Activated naive CD4-positive, alpha-beta T cell treated with anti-CD3 and anti-CD28 coated beads, Interleukin-2, amount 50 U/mL, for 16 hours (primary cell): ENCODE measurements around the gene ATR.

ENCODE experiments used
- DNase-seq: peaks from one replicate; pipeline ENCODE4 v3.0.0-alpha.2; 2020

ATR gene

DNA sequence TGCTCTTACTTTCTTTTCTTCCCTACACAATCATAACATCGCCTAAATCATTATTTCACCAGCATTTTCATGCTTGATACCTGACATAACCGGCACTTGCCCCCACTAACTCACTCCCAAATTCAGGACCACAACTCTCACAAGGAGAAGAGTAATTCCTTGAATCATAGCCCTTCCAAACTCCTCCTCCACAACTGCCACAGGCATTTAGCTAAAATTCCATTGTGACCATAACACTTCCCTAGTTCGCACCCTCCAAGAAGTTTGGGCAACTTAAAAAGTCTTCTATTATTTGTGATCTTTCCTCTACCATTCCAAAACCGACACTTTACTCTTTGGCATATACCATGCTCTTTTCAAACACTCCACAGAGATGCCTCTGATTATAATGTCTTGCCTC, 71.3 kb downstream of the ATR start:
- DNase-seq: no peak

DNA sequence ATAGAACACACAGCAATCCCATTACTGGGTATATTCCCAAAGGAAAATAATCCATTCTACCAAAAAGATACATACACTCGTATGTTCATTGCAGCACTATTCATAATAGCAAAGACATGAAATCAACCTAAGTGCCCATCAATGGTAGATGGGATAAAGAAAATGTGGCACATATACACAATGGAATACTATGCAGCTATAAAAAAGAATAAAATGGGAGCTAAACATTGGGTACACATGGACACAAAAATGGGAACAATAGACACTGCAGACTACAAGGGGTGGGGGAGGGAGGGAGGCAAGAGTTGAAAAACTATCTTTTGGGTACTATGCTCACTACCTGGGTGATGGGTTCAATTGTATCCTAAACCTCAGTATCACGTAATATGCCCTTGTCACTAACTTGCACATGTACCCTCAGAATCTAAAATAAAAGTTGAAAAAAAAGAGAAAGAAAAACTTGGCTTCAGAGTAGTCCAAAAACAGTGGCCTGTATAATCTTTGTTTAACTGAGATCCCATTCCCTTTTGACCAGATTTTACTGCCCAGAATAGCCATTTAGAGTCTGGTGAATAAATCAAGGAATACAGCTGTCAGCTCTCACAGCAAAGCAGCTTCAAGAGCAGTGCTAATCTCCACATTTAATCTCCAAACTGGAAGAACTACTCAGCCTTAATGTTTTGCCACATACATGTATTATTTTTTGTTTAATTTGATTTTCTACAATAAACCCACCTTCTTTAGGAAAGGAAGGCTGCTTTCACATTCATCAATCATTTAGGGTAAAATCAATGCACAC, 76.1 kb downstream of the ATR start:
- no peak for DNase-seq

DNA sequence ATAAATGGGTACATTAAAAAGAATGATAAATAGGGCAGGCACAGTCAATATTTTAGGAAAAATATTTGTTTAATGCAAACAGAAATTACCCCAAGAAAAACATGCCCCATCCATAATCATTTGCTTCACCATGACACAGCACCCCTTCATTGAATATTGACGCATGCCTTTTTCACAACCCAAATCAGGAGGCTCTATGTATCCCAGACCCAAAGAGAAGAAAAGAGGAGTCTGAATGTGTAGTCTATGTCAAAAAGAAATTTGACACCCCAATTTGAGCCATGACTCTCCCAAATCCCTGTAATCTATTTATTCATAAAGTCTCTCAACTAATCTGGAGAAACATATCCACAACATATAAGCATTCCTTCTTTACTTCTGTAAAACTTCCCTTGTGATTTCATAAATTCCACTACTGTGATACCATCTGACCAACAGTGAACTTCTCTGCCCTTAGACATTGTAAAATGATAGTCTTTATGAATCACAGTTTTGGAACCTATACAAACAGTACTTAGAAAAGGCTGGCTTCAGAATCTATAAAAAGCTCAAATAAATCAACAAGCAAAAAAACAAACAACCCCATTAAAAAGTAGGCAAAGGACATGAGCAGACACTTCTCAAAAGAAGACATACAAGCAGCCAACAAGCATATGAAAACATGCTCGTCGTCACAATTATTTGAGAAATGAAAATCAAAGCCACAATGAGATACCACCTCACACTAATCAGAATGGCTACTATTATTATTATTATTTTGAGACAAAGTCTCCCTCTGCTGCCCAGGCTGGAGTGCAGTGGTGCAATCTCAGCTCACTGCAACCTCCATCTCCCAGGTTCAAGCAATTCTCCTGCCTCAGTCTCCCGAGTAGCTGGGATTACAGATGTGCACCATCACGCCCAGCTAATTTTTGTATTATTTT, 77.3 kb downstream of the ATR start:
- no peak for DNase-seq

DNA sequence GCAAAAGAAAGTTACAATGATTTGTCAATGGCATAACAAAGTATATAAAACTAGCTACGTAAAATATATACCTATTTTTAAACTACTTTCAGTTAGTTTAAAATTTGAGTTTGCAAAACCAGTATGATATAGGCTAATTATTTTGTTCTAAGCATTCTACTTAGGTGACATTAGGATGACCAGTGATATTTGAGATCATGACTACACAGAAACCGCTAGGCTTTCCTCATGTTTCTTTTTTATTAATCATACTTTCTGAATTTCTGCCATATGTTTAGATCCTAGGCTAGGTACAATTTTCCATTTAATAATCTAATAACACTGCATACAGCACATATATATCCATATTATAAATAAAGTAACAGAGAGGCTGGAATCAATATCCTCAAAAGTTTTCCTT, 78.3 kb downstream of the ATR start:
- DNase-seq: no peak

DNA sequence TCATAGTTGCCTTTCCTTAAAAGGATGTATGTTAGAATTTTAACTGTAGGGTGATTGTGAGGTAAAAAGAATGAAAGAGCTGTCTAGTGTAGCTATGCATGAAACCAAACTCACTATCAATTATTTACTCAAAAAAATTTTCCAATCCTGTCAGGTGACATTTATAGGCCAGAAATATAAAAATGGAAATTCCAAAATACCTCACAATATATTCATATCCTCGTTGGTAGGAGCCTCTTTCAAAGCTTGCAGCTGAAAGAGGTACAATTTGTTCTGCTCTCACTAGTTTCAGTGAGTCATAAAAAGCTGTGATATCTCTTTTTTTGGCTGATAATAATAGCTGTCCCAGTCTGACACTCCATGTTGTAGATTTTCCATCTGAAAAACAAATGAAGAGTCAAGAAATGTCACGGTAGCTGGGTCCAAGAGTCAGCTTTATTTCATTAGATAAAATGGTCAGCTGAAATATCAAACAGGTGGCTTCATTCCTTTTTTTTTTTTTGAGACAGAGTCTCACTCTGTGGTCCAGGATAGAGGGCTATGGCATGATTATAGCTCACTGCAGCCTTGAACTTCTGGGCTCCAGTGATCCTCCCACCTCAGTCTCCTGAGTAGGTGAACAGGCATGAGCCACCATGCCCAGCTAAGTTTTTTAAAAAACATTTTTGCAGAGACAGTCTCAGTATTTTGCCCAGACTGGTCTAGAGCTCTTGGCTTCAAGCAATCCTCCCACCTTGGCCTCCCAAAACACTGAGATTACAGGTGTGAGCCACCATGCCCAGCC, 79.9 kb downstream of the ATR start:
- no peak for DNase-seq

DNA sequence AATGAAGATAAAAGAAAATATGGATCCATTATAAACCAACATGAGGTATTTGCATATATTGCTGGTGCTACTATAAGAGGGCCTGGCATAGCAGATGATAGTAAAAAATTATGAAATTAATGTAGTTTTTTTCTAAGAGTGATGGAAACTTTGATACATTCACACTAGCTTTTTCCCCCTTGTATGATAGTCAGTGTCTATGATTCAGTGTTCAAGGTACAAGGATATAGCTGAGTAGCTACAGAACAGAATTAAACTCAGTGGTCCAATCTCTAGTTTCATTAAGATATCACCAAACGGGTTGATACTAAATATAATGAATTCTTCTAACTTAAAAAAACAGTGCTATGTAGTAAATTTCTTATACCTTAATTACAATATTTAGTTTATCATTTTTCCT, 80.8 kb downstream of the ATR start:
- DNase-seq: no peak

DNA sequence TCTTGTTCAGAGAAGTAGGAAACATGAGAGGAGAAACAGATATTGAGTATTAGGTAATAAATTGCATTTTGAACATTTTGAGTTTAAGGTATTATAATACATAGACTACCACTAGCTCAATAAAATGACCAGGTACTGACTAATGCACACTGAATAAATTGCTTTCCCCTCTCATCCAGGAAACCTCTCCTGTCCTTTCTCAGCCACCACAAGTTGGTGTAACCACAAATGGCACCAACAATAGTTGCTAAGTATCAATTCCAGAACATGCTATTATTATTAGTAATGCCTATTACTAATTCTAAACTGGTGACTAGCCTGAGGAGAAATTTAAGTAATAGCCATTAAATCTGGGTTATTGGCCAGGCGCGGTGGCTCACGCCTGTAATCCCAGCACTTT, 83.4 kb downstream of the ATR start:
- DNase-seq: no peak

DNA sequence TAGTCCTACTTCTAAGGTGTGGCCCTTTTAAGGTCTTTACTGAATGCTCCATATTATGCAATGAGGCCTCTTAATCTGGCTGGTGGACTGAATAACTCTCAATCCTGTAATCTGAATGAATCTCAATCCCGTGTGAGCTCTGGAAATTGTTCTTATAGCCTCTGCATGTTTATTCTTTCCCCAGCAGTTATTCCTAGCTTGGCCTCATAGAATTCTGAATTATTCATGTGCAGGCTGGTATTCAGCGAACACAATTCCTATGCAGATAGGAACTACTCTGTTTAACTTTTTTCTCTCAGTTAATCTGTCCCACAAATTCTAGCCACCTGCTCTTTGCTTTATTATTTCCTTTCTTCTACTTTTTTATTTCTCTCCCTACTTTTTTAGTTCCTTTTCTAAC, 86.3 kb downstream of the ATR start:
- no peak for DNase-seq

DNA sequence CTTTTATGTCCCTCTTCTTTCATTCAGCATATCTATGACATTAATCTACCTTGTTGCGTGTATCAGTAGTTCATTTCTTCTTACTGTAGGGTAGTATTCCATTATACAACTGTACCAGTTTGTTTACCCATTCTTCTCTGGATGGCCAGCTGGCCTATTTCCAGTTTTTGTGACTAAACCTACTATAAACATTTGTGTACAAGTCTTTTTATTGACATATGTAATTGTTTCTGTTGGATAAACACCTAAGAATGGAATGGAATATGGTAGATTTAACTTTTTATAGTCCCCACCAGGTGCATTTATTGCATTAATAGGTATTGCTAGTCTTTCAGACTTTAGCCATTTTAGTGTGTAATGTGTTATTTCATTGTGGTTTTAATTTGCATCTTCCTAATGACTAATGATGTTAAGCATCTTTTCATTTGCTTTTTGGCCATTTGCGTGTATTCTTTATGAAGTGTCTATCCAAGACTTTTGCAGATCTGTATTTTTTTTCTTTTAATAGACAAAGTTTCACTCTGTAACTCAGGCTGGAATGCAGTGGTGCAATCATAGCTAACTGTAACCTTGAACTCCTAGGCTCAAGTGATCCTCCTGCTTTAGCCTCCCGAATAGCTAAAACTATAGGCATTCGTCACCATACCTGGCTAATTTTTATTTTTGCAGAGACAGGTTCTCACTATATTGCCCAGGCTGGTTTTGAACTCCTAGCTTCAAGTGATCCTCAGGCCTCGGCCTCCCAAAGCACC, 88.8 kb downstream of the ATR start:
- no peak for DNase-seq

DNA sequence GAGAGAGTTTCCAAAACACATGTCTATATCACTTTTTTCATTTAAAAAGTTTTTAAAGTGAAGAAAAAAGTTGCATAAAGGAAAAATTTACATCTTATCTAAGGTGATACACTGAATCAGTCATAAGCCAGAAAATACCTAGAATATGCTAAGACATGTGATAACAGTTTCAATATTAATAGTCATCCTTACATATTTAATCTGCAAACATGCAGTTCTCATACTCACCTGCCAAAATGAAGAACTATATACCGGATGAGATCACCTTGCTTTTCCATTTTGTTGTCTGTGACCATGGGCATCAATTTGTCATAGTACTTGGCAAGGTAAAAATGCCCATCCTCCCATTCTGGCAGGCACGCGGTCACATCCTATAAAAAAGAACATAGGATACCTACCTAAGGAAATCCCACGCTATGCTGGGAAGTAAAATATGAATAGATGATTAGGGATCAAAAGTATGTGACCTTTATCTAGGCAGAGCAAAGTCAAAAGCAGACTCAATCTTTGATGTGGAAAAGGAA, 93.6 kb downstream of the ATR start:
- DNase-seq: no peak

DNA sequence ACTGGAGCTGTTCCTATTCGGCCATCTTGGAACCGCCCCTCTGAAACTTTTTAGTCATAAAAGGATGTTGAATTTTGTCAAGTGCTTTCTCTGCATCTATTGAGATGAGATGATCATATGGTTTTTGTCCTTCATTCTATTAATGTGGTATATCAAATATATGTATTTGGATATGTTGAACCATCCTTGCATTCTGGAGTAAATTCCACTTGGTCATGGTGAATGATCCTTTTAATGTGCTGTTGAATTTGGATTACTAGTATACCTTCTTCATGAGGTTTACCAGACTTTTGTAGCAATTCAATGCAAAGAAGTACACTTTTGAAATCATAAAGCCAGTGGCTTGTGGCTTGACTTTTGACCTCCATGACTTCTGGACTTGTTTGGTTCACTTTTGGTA, 97.3 kb downstream of the ATR start:
- no peak for DNase-seq

DNA sequence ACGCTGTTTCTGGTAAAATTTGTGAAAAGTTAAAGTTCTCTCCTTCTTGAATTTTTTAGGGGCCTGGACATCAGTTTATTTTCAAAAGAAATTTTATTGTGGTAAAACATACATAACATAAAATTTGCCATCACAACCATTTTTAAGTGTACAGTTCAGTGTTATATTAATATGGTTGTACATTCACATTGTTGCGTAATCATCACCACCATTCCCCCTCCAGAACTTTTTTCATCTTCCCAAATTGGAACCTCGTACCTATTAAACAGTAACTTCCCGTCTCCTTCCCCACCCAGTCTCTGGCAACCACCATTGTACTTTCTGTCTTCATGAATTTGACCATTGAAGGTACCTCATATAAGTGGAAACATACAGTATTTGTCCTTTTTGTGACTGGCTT, 107.7 kb downstream of the ATR start:
- no peak for DNase-seq

DNA sequence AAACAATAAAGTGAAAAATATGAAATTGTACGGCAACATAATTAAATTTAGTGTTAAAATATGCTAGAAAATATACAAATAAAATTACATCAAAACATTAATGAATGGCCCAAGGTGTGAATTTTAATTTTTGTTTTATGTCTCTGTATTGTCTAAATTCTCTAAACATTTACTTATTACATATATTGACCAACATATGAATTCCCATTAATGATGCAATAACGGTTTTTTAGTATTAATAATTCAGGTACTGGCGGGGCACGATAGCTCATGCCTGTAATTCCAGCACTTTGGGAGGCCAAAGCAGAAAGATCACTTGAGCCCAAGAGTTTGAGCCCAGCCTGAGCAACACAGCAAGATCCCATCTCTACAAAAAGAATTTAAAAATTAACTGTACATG, 110.1 kb downstream of the ATR start:
- DNase-seq: no peak

DNA sequence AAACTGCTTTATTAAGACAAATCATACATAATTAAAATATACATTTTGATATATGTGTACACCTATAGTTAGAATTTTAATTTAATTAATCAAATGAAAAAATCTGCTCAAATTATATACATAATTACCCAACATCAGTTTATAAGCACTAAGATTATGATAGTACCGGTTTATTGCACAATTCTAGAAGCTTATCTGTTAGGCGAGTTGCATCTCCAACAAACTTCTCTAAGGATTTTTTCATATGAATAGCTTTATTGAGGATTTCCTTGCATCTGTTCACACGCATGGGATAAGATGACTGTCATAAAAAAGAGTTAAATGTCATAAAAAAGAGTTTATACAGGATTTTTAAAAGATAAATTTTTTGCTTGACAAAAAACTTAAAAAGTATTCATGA, 110.8 kb downstream of the ATR start:
- no peak for DNase-seq

DNA sequence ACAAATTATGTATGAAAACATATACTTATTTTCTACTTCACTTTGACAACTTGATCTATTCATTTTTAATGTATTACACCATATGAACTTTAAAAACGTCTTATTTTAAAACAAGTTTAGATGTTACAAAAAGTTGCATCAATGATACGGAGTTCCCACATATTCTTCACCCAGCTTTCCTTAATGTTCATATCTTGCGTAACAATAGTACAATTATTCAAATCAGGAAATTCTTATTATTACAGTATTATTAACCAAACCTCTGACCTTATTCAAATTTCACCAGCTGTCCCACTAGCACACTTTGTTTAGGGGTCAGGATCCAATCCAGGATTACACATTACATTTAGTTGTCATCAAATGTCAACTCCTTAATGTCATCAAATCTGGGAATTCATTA, 117.8 kb downstream of the ATR start:
- no peak for DNase-seq

DNA sequence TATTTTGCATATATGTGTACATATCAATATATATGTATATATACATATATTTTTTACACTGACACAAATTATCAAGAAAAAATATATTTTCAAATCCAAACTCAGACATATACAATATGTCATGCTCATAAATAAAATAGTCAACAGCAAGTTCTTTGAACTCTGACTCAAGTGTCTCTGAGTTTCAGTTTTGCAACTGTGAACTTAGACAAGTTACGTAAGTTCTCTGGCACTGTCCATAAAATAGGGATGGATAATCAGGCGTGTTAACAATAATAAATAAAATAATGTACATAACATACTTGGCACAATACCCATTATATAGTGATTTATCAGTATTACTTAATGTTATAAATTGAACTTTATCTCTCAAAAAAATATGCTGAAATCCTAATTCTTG, 118.6 kb downstream of the ATR start:
- DNase-seq: no peak

DNA sequence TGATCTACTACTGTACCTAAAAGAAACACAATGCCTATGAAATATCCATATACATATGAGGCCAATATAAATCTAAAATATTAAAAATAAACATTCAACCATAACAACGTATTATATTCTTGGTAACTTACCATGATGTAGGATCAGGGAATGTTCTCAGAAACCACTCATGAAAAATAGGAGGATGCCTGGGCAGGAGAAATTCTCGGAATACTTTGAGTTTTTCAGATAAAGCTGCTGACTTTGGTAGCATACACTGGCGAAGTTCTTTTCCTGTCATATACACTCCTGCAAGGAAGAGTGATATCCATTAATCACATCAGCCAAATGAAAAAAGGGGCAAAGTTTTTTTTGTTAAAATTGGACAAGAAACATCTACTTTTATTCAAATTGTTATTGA, 119.4 kb downstream of the ATR start:
- DNase-seq: no peak

DNA sequence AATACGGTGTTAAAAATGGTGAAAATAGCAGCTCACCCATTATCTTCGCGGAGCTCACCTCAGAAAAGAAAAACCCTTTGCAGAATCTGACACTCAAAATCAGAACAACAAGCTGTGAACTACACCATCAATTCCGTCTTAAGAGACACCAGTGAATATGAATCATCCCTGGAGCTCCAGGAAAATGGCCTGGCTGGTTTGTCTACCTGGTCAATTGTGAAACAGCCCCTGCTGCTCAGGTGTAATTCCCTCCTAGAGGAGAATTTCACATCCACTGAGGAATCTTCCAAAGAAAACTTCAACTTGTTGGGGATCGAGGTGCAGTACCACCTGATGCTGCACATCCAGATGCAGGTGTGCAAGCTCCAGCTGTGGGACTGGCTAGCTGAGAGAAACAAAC, 127.7 kb downstream of the ATR start:
- DNase-seq: no peak

DNA sequence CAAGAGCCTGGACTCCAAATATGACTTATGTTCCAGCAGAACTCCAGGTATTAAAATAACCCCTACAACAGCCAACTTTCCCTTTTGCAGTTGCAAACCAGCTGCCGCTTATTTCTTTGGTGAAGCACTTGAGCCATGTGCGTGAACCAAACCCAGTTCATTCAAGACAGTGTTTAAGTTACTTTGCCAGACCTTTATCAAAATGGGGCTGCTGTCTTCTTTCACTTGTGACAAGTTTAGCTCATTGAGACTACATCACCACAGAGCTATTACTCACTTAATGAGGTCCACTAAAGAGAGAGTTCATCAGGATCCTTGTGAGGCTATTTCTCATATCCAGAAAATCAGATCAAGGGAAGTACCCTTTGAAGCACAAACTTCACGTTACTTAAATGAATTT, 128.3 kb downstream of the ATR start:
- DNase-seq: no peak

DNA sequence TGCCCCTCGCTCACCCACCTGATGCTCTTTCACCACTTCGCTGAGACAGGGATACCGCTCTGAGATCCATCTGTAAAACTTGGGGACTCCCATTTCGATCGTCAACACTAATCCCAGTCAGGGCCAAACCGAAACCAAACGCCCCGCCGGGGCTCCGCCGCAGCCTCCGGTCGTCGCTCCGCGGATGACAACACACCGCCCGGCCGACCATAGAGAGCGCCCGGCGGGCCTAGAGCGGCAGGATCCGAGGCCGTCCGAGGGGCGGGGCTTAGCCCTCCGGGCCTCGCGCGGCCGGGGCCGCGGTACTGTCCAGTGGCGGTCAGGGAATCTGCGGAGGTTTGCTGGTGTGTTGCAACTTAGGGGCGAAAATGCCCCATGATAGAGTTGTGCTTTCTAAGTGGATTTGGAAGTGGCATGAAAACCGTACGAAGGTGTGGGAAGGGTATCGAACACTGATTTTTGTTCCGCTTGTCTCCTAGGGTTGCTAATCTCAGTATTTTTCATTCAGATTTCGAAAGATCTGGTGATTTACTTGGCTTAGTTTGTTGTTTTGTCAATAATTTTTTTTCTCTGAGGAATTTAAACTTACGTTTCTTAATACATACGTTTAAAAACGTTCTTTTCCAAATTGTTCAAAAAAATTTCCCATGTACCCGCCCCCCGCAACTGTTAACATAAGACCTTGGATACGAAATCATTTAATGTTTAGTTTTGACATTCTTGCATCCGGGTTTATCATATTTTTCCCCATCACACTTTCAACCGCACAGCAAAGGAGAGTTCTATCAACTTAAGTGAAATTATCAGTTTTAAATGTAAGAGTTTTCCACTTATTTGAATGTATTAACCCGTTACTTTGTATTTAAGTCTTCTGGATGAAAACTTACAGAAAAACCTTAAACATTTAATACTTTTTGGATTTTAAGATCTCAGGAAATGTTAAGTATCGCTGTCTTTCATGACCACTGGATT, 130.4 kb downstream of the ATR start, which contains the start of gene XRN1:
XRN1 (minus strand) TSS at position 186 of the 972 bp plus-strand sequence; CDS start at position 93, 93 bp downstream.
- DNase-seq: peak; percentile 95

DNA sequence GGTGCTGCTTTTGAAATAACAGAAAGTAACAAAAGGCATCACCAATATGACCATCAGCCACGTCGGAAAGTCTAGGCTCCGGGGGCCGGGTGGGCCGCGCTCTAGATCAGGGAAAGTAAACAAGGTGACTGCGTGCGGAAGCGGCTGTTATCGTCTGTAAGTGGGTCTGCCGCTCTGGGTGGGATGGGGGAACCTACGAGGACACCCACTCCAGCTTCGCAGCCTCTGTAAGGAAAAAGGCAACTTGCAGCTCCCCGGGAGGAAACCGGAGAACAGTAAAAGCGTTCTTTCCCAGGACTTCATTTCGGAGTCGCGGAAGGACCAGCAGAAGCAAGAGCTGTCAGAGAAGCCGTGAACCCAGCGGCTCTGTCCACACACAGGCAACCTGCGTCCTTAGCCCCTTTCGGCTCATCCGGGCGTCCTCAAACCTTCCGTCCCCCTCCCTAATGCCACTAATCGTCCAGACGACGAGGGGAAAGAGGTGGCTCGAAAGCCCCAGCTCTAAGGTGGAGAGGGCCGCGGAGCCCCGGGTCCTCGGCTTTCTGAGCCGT, 131.2 kb downstream of the ATR start:
- peak; percentile 36 for DNase-seq
